Prostate gland (tissue), 2 donors: ENCODE measurements around the gene PTPRE. TPM values are rescaled to one million over a fixed set of nuclear protein-coding genes. Genes with fewer than 3 reads are reported as not detected.

Source experiments
- DNase-seq: peaks from one replicate; pipeline ENCODE4 v3.0.0-alpha.2; 2019; ENCODE audit warnings: low spot score
- H3K27ac ChIP-seq, 2 donors: fragments of 200-600 bp; sonication (generic); 2 replicates each; pipeline ENCODE4 v1.5.1; 2017 to 2019
- H3K27me3 ChIP-seq: fragments of 200-600 bp; sonication (generic); replicated peaks from 2 replicates; pipeline ENCODE4 v1.5.1; 2019; ENCODE audit not compliant: insufficient read depth
- H3K36me3 ChIP-seq, 2 donors: fragments of 200-600 bp; sonication (generic); 1 replicate in 1 of 2; 2 replicates in 1 of 2; pipeline versions ENCODE4 v1.5.1 to v1.8.1; 2017 to 2019
- H3K4me1 ChIP-seq: fragments of 200-600 bp; sonication (generic); replicated peaks from 2 replicates; pipeline ENCODE4 v1.5.1; 2019
- H3K4me3 ChIP-seq, 2 donors: fragments of 200-600 bp; sonication (generic); 2 replicates each; pipeline ENCODE4 v1.5.1; 2017 to 2019
- H3K9me3 ChIP-seq: fragments of 200-600 bp; sonication (generic); 2 replicates; pipeline ENCODE4 v1.5.1; 2017
- POLR2A ChIP-seq: fragments of 450-650 bp; IDR thresholded peaks from one replicate; pipeline ENCODE4 v1.6.1; 2016; ENCODE audit warnings: antibody characterized with exemption, mild to moderate bottlenecking
- POLR2AphosphoS5 ChIP-seq: sonication (generic); formaldehyde crosslinking; IDR thresholded peaks from one replicate; pipeline ENCODE4 v1.6.1; 2017; ENCODE audit warnings: antibody characterized with exemption
- WGBS: methylation state at CpG from one replicate; pipeline ENCODE4 v1.1.5; 2018; 5-methylcytosine and 5-hydroxymethylcytosine counted together
- intact Hi-C: fragments of 100-400 bp; cut with DNase I; formaldehyde crosslinking; loops from one replicate; pipeline ENCODE4 v1.14.2; 2022
- total RNA-seq, 2 donors: library from RNA; depleted of rRNA; stranded (reverse); fragments of >200 nt; gene quantifications; one replicate each; pipeline ENCODE4 v1.1.0, GENCODE V29; 2016
- TF ChIP-seq, protein P1 (sequence below), 4 experiments: fragments of 200-600 bp in 2 of 4; fragments of 450-650 bp in 2 of 4; sonication (generic) in 2 of 4; IDR thresholded peaks; 1 replicate in 3 of 4; 2 replicates in 1 of 4; pipeline ENCODE4 v1.5.1; 2016 to 2019; ENCODE audit warnings: antibody characterized with exemption in 4 of 4, mild to moderate bottlenecking in 2 of 4, moderate library complexity in 2 of 4

Gene PTPRE
- total RNA-seq, 2 donors from 2014 or later = 4.5 to 14.3 TPM

- no peaks in the 10 kb centered on the region for H3K9me3 ChIP-seq
- H3K4me1 ChIP-seq = no peaks in the 10 kb centered on the region
- DNase-seq = no peak
- no peak overlapping the region for H3K27ac ChIP-seq
- 85% methylated on average over 8 of the region's 8 CpGs for WGBS
- H3K36me3 ChIP-seq = no peaks in the 10 kb centered on the region
- intact Hi-C loops = no loop called here
- TF ChIP-seq, protein P1, sequence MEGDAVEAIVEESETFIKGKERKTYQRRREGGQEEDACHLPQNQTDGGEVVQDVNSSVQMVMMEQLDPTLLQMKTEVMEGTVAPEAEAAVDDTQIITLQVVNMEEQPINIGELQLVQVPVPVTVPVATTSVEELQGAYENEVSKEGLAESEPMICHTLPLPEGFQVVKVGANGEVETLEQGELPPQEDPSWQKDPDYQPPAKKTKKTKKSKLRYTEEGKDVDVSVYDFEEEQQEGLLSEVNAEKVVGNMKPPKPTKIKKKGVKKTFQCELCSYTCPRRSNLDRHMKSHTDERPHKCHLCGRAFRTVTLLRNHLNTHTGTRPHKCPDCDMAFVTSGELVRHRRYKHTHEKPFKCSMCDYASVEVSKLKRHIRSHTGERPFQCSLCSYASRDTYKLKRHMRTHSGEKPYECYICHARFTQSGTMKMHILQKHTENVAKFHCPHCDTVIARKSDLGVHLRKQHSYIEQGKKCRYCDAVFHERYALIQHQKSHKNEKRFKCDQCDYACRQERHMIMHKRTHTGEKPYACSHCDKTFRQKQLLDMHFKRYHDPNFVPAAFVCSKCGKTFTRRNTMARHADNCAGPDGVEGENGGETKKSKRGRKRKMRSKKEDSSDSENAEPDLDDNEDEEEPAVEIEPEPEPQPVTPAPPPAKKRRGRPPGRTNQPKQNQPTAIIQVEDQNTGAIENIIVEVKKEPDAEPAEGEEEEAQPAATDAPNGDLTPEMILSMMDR (IDR thresholded peaks at IDR 0.05) = no peak
- TF ChIP-seq POLR2AphosphoS5 (no peak), POLR2A (no peak)
- H3K4me3 ChIP-seq = no peak overlapping the region
- H3K27me3 ChIP-seq = no peaks in the 10 kb centered on the region
Observed at GRCh38 chr10:128103229-128103714, 196.4 kb downstream of the PTPRE start.

DNA sequence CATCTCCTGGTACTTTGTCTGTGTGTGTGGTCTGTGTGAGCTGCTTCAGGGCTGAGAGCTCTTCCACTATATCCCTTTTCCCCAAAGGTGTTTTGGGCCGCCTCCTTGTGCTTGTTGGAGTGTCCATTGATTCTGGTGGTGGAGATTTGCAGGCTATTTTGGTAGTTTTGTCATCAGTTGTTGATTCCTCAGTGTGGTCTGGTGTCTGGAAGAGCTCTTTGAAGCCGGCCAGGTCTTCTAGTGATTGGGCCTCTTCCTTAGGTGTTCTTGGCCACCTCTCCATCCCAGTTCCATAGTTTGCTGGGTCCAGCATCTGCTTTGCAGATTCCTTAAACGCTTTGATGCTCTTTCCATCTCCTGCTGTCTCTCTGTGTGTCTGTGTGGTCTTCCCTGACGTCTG is 198.5 kb downstream of the PTPRE start:
- TF ChIP-seq POLR2A (no peak), POLR2AphosphoS5 (no peak)
- TF ChIP-seq, protein P1 (IDR thresholded peaks at IDR 0.05) = no peak
- Histone ChIP-seq H3K27ac (no peak overlapping the region), H3K9me3 (no peaks in the 10 kb centered on the region), H3K27me3 (no peaks in the 10 kb centered on the region), H3K36me3 (no peaks in the 10 kb centered on the region), H3K4me1 (peaks cover 5% of the 10 kb centered on the region), H3K4me3 (no peak overlapping the region)
- 96% methylated on average over 4 of the region's 4 CpGs for WGBS
- DNase-seq = no peak
- intact Hi-C loops = no loop called here

- WGBS = 36% methylated on average over 4 of the region's 4 CpGs
- DNase-seq = peak; percentile 25
- Histone ChIP-seq H3K27ac (peak overlapping the region; percentile 12 to 30), H3K9me3 (no peaks in the 10 kb centered on the region), H3K4me3 (no peak overlapping the region), H3K36me3 (no peaks in the 10 kb centered on the region), H3K4me1 (peaks cover 5% of the 10 kb centered on the region), H3K27me3 (no peaks in the 10 kb centered on the region)
- intact Hi-C loops = no loop called here
- TF ChIP-seq, protein P1 (IDR thresholded peaks at IDR 0.05) = no peak
- TF ChIP-seq POLR2AphosphoS5 = peak; percentile 41
Observed at GRCh38 chr10:128109707-128110106, 202.8 kb downstream of the PTPRE start.

DNA sequence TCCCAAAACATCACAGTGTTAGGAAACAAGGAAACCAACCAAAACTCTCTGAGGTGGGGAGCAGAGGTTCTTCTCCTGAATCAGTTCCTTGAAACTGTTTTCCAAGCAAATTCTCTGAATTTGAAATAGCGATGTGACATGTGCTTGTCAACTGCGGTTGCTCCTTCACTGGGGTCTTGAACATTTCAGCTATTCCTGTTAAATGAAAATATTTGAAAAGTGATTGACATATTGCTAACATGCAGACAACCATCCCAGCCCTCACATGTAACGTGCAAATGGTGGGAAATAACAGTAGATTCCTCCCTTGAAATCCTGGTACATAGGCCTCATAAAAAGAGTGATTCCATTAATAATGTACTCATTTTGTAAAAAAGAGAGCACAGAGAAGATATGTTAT is 203.4 kb downstream of the PTPRE start:
- TF ChIP-seq POLR2AphosphoS5 (no peak), POLR2A (no peak)
- TF ChIP-seq, protein P1 (IDR thresholded peaks at IDR 0.05) = no peak
- 85% methylated on average over 3 of the region's 3 CpGs for WGBS
- intact Hi-C loops = no loop called here
- no peaks in the 10 kb centered on the region for H3K27me3 ChIP-seq
- no peak overlapping the region for H3K4me3 ChIP-seq
- H3K9me3 ChIP-seq = no peaks in the 10 kb centered on the region
- H3K27ac ChIP-seq = peak overlapping the region; percentile 12 to 30
- no peaks in the 10 kb centered on the region for H3K36me3 ChIP-seq
- H3K4me1 ChIP-seq = peaks cover 5% of the 10 kb centered on the region
- DNase-seq = no peak

DNA sequence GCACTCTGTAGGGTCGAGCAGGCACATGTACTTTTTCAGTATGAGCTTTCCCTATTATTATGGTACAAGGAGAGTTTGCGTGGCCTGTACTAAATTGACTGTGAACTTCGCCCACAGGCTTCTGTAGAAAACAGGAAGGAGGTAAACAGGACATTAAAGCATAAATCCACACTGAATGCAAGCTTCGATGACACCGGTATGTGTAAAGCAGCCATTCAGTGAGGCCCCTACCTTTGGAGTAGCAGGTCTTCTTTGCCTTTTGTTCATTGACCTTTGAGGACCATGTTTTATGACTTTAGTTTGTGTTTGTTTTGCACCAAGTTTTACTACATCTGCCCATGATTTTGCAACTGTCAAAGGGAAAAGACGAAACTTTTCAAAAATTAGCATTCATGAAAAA is 204.8 kb downstream of the PTPRE start:
- Histone ChIP-seq H3K9me3 (no peaks in the 10 kb centered on the region), H3K27me3 (no peaks in the 10 kb centered on the region), H3K36me3 (no peaks in the 10 kb centered on the region), H3K27ac (no peak overlapping the region), H3K4me3 (no peak overlapping the region), H3K4me1 (peaks cover 5% of the 10 kb centered on the region)
- TF ChIP-seq POLR2AphosphoS5 = no peak
- TF ChIP-seq, protein P1 (IDR thresholded peaks at IDR 0.05) = no peak
- TF ChIP-seq POLR2A = no peak
- intact Hi-C loops = no loop called here
- 77% methylated on average over 6 of the region's 6 CpGs for WGBS
- DNase-seq = no peak
